ENCODE data around the gene ITGB3BP.

ITGB3BP gene

DNA sequence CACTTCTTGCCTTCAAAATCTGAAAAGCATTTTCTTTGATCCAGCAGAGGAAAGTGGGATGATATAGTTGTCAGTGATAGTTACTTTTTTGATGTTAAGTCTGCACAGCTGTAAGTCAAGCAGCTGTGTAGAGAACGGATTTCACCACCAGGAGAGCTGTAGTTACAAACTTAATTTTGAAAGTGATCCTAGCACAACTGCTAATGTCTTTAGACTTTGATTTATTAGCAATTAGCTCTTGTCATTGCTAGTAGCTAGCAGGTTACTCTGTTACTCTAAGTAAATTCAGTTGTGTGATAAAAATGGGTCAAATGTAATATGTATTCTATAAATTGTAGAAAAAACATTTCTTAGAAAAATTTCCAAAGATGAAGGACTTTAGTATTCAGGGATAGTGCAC lies 109.6 kb downstream of the ITGB3BP start:
- Histone ChIP-seq H3F3A (ENCODE audit: insufficient read depth) (no peaks in the 10 kb centered on the region), H3K9me2 (replicated peaks; ENCODE audit: insufficient read depth, low read length) (no peaks in the 10 kb centered on the region), H2AFZ (ENCODE audit: low read depth, low read length, severe bottlenecking) (no peak overlapping the region), H3K27ac (ENCODE audit: low read depth, low read length) (no peak overlapping the region), H3K4me3 (ENCODE audit: insufficient read depth, low read length, poor library complexity, severe bottlenecking) (no peak overlapping the region), H3K4me2 (ENCODE audit: low read depth, low read length, poor library complexity, severe bottlenecking) (no peak overlapping the region), H3K36me3 (ENCODE audit: low read length) (peaks cover 16% of the 10 kb centered on the region; the same call in 1 of the 2 replicates), H3K9me3 (ENCODE audit: insufficient read depth, low read length) (no peaks in the 10 kb centered on the region), H3K79me2 (ENCODE audit: insufficient read depth, low read length) (no peaks in the 10 kb centered on the region), H4K20me1 (ENCODE audit: low read depth, low read length) (no peaks in the 10 kb centered on the region), H3K27me3 (ENCODE audit: low read length) (no peaks in the 10 kb centered on the region), H3K9ac (ENCODE audit: low read length) (no peak overlapping the region)
- TF ChIP-seq, protein P1, sequence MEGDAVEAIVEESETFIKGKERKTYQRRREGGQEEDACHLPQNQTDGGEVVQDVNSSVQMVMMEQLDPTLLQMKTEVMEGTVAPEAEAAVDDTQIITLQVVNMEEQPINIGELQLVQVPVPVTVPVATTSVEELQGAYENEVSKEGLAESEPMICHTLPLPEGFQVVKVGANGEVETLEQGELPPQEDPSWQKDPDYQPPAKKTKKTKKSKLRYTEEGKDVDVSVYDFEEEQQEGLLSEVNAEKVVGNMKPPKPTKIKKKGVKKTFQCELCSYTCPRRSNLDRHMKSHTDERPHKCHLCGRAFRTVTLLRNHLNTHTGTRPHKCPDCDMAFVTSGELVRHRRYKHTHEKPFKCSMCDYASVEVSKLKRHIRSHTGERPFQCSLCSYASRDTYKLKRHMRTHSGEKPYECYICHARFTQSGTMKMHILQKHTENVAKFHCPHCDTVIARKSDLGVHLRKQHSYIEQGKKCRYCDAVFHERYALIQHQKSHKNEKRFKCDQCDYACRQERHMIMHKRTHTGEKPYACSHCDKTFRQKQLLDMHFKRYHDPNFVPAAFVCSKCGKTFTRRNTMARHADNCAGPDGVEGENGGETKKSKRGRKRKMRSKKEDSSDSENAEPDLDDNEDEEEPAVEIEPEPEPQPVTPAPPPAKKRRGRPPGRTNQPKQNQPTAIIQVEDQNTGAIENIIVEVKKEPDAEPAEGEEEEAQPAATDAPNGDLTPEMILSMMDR (IDR thresholded peaks at IDR 0.05; ENCODE audit: insufficient read depth, low read length, poor library complexity, severe bottlenecking), result no peak
- no peak for TF ChIP-seq EZH2phosphoT487 (conservative IDR thresholded peaks at IDR 0.05; ENCODE audit: low read length)

DNA sequence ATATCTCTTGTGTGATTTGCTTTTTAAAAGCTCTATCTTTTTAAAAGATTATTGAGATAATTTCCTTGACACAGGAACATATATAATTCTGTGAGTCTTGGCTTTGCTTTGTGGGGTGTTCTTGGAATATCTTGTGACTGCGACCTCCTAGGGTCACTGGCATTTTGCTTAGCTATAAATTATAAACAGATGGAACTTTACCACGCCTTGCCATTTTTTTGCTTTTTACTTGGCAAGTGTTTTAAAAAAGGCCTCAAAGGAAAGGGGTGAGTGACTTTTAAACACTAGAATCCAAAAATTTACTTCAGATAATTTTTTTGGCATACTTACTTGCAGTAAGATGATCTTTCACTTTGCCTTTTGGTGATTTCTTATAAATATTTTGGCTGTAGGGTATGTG lies 112.0 kb downstream of the ITGB3BP start:
- no peak overlapping the region for H2AFZ ChIP-seq (ENCODE audit: low read depth, low read length, severe bottlenecking)
- no peaks in the 10 kb centered on the region for H3K9me2 ChIP-seq (replicated peaks; ENCODE audit: insufficient read depth, low read length)
- no peaks in the 10 kb centered on the region for H3K27me3 ChIP-seq (ENCODE audit: low read length)
- no peak overlapping the region for H3K4me3 ChIP-seq (ENCODE audit: insufficient read depth, low read length, poor library complexity, severe bottlenecking)
- no peaks in the 10 kb centered on the region for H4K20me1 ChIP-seq (ENCODE audit: low read depth, low read length)
- no peaks in the 10 kb centered on the region for H3K9me3 ChIP-seq (ENCODE audit: insufficient read depth, low read length)
- no peak overlapping the region for H3K9ac ChIP-seq (ENCODE audit: low read length)
- H3F3A ChIP-seq (ENCODE audit: insufficient read depth), result no peaks in the 10 kb centered on the region
- H3K27ac ChIP-seq (ENCODE audit: low read depth, low read length), result no peak overlapping the region
- no peak overlapping the region for H3K4me2 ChIP-seq (ENCODE audit: low read depth, low read length, poor library complexity, severe bottlenecking)
- peaks cover 21% of the 10 kb centered on the region; the same call in 1 of the 2 replicates for H3K36me3 ChIP-seq (ENCODE audit: low read length)
- H3K79me2 ChIP-seq (ENCODE audit: insufficient read depth, low read length), result no peaks in the 10 kb centered on the region
- TF ChIP-seq EZH2phosphoT487 (conservative IDR thresholded peaks at IDR 0.05; ENCODE audit: low read length), result no peak
- TF ChIP-seq, protein P1 (IDR thresholded peaks at IDR 0.05; ENCODE audit: insufficient read depth, low read length, poor library complexity, severe bottlenecking), result no peak

DNA sequence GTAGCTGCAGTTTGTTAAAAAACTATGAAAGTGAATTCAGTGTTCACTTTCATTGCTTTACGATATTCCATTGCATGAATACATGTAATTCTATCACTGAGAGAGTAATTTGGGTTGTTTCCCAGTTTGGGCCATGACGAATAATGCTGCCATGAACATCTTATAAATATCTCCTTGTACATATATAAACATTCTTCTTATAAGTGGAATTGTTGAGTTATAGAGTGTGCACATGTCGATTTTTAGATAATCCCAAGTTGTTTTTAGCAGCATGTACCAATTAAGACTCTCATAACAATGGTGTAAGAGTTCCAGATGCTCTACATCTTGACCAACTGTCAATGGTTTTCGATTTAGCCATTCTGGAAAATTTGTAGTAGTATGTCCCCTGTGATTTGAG lies 114.7 kb downstream of the ITGB3BP start:
- H3K79me2 ChIP-seq (ENCODE audit: insufficient read depth, low read length), result no peaks in the 10 kb centered on the region
- no peaks in the 10 kb centered on the region for H3K9me2 ChIP-seq (replicated peaks; ENCODE audit: insufficient read depth, low read length)
- no peak overlapping the region for H3K4me2 ChIP-seq (ENCODE audit: low read depth, low read length, poor library complexity, severe bottlenecking)
- H3K27me3 ChIP-seq (ENCODE audit: low read length), result no peaks in the 10 kb centered on the region
- no peak for TF ChIP-seq EZH2phosphoT487 (conservative IDR thresholded peaks at IDR 0.05; ENCODE audit: low read length)
- TF ChIP-seq, protein P1 (IDR thresholded peaks at IDR 0.05; ENCODE audit: insufficient read depth, low read length, poor library complexity, severe bottlenecking), result no peak
- no peaks in the 10 kb centered on the region for H3F3A ChIP-seq (ENCODE audit: insufficient read depth)
- H3K4me3 ChIP-seq (ENCODE audit: insufficient read depth, low read length, poor library complexity, severe bottlenecking), result no peak overlapping the region
- H4K20me1 ChIP-seq (ENCODE audit: low read depth, low read length), result no peaks in the 10 kb centered on the region
- H3K9me3 ChIP-seq (ENCODE audit: insufficient read depth, low read length), result no peaks in the 10 kb centered on the region
- H3K9ac ChIP-seq (ENCODE audit: low read length), result no peak overlapping the region
- peaks cover 26% of the 10 kb centered on the region; the same call in 1 of the 2 replicates for H3K36me3 ChIP-seq (ENCODE audit: low read length)
- H3K27ac ChIP-seq (ENCODE audit: low read depth, low read length), result no peak overlapping the region
- H2AFZ ChIP-seq (ENCODE audit: low read depth, low read length, severe bottlenecking), result no peak overlapping the region
